ENCODE data around the gene MYO10.

Gene MYO10

DNA sequence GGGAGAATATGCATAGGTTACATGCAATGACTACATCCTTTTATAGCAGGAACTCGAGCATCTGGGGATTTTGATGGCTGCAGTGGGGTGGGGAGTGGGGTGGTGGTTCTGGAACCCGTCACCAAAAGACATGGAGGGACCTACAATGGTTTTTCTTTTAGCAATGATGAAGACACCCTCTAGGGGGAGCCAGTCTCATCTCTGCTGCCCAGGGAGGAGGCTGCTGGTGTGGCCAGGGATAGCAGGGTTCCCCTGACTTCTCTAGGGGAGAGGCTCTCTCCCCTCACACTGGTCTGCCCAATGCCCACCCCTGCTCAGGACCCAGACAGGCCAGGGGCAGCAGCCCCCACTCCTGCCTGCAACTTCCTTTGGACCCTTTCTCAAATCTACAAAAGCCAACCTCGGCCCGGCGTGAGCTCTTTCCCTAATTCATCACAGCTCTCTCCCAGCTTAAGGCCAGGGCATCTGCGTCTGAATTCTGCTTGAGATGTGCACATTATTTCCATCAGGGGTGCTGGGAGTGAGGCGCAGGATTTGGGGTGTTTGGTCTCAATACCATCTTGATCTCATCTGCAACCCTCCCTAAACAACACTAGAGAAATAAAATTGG lies 245.7 kb downstream of the MYO10 start:
- no peak overlapping the region for H3K4me3 ChIP-seq (IDR thresholded peaks at IDR 0.05; ENCODE audit: insufficient read depth, low read depth, low read length)
- no peaks in the 10 kb centered on the region for H3K36me3 ChIP-seq (ENCODE audit: insufficient read depth)
- H3K27me3 ChIP-seq (ENCODE audit: insufficient read depth, low read depth), result no peaks in the 10 kb centered on the region
- H3K4me1 ChIP-seq (ENCODE audit: low read depth, poor library complexity, severe bottlenecking), result no peaks in the 10 kb centered on the region
- no peak overlapping the region for H3K4me2 ChIP-seq
- no peak overlapping the region for H3K27ac ChIP-seq
- H2AFZ ChIP-seq (ENCODE audit: low read depth), result no peak overlapping the region
- no peaks in the 10 kb centered on the region for H4K20me1 ChIP-seq (ENCODE audit: insufficient read depth)
- H3K79me2 ChIP-seq (ENCODE audit: insufficient read depth, low read depth), result no peaks in the 10 kb centered on the region
- TF ChIP-seq, protein P1, sequence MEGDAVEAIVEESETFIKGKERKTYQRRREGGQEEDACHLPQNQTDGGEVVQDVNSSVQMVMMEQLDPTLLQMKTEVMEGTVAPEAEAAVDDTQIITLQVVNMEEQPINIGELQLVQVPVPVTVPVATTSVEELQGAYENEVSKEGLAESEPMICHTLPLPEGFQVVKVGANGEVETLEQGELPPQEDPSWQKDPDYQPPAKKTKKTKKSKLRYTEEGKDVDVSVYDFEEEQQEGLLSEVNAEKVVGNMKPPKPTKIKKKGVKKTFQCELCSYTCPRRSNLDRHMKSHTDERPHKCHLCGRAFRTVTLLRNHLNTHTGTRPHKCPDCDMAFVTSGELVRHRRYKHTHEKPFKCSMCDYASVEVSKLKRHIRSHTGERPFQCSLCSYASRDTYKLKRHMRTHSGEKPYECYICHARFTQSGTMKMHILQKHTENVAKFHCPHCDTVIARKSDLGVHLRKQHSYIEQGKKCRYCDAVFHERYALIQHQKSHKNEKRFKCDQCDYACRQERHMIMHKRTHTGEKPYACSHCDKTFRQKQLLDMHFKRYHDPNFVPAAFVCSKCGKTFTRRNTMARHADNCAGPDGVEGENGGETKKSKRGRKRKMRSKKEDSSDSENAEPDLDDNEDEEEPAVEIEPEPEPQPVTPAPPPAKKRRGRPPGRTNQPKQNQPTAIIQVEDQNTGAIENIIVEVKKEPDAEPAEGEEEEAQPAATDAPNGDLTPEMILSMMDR (conservative IDR thresholded peaks at IDR 0.05; ENCODE audit: low read depth, low read length), result peak; percentile 44; the same call in 1 of the 2 replicates
- no peak overlapping the region for H3K9ac ChIP-seq

DNA sequence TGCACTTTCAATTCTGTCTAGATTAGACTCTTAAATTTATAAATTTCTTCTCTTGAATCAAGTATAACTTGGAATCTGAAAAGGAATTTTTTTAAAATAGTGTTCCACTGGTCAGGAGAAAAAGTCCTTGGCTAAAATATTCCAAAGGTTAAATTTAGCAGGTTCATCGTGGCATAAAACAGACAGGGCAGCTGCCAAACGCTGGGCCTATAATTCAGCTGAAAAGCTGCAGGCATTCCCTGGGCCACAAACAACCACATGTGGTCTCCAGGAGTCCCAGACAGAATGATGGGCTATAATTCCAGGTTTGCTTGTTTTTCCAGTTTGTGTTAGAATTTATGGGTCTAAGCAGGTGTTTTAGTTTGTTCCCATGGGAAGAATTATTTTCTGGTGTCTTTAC lies 248.2 kb downstream of the MYO10 start:
- no peak overlapping the region for H3K4me3 ChIP-seq (IDR thresholded peaks at IDR 0.05; ENCODE audit: insufficient read depth, low read depth, low read length)
- H3K27ac ChIP-seq, result no peak overlapping the region
- H3K36me3 ChIP-seq (ENCODE audit: insufficient read depth), result no peaks in the 10 kb centered on the region
- no peak overlapping the region for H2AFZ ChIP-seq (ENCODE audit: low read depth)
- no peaks in the 10 kb centered on the region for H3K4me1 ChIP-seq (ENCODE audit: low read depth, poor library complexity, severe bottlenecking)
- H3K27me3 ChIP-seq (ENCODE audit: insufficient read depth, low read depth), result no peaks in the 10 kb centered on the region
- no peaks in the 10 kb centered on the region for H4K20me1 ChIP-seq (ENCODE audit: insufficient read depth)
- no peaks in the 10 kb centered on the region for H3K79me2 ChIP-seq (ENCODE audit: insufficient read depth, low read depth)
- H3K4me2 ChIP-seq, result no peak overlapping the region
- no peak overlapping the region for H3K9ac ChIP-seq
- TF ChIP-seq, protein P1 (conservative IDR thresholded peaks at IDR 0.05; ENCODE audit: low read depth, low read length), result no peak

DNA sequence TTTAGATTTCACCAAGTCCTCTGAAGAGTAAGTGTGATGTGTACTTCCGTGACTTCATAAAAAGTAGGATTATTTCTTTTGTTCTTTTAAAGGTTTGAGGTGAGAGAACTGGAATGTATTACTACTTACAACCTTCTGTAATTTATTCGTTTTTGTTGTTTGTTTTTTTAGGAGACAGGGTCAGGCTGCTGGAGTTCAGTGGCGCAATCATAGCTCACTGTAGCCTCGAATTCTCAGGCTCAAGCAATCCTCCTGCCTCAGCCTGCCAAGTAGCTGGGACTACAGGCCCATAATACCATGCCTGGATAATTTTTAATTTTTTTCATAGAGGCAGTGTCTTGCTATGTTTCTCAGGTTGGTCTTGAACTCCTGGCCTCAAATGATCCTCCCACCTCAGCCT lies 251.0 kb downstream of the MYO10 start:
- Histone ChIP-seq H3K4me3 (IDR thresholded peaks at IDR 0.05; ENCODE audit: insufficient read depth, low read depth, low read length) (no peak overlapping the region), H3K9ac (no peak overlapping the region), H3K4me1 (ENCODE audit: low read depth, poor library complexity, severe bottlenecking) (no peaks in the 10 kb centered on the region), H2AFZ (ENCODE audit: low read depth) (no peak overlapping the region), H4K20me1 (ENCODE audit: insufficient read depth) (no peaks in the 10 kb centered on the region), H3K27me3 (ENCODE audit: insufficient read depth, low read depth) (no peaks in the 10 kb centered on the region), H3K36me3 (ENCODE audit: insufficient read depth) (no peaks in the 10 kb centered on the region), H3K4me2 (no peak overlapping the region), H3K27ac (no peak overlapping the region), H3K79me2 (ENCODE audit: insufficient read depth, low read depth) (no peaks in the 10 kb centered on the region)
- TF ChIP-seq, protein P1 (conservative IDR thresholded peaks at IDR 0.05; ENCODE audit: low read depth, low read length), result no peak

DNA sequence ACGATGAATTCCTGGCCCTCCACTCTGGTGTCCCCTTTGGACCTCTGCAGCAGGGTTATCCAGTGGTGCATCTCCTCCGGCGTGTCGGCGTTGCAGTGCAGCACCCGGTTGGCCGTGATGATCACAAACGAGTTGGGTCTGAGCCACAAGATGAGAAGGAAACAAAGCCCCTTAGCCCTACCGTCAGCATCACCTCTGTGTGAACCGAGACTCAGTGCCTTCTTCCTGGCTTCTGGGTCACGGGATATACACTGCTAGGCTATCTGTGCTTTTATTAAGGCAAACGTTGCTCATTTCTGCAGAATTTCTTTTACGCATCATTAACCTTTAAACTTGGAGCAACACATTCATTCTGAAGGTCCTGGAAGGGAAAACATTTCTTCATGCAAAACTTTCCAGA lies 254.2 kb downstream of the MYO10 start:
- H3K9ac ChIP-seq, result no peak overlapping the region
- H3K36me3 ChIP-seq (ENCODE audit: insufficient read depth), result no peaks in the 10 kb centered on the region
- H3K4me3 ChIP-seq (IDR thresholded peaks at IDR 0.05; ENCODE audit: insufficient read depth, low read depth, low read length), result no peak overlapping the region
- TF ChIP-seq, protein P1 (conservative IDR thresholded peaks at IDR 0.05; ENCODE audit: low read depth, low read length), result no peak
- no peak overlapping the region for H3K27ac ChIP-seq
- H3K4me2 ChIP-seq, result no peak overlapping the region
- H4K20me1 ChIP-seq (ENCODE audit: insufficient read depth), result no peaks in the 10 kb centered on the region
- H3K27me3 ChIP-seq (ENCODE audit: insufficient read depth, low read depth), result no peaks in the 10 kb centered on the region
- H3K4me1 ChIP-seq (ENCODE audit: low read depth, poor library complexity, severe bottlenecking), result no peaks in the 10 kb centered on the region
- H3K79me2 ChIP-seq (ENCODE audit: insufficient read depth, low read depth), result no peaks in the 10 kb centered on the region
- no peak overlapping the region for H2AFZ ChIP-seq (ENCODE audit: low read depth)
